ENCODE data around the gene ASCL4. TPM values are rescaled to one million over a fixed set of nuclear protein-coding genes. Genes with fewer than 3 reads are reported as not detected.
A peak's percentile ranks its signal among the peaks of the same experiment; 100 is the strongest.
"Not testable (repeated sequence)": the region's sequence is repeated elsewhere in the genome, so short reads cannot be mapped to it uniquely, and the experiment has no call there.

The ASCL4 gene
- total RNA-seq: not detected

- Mint-ChIP-seq H3K27ac (no peak within 1 kb of the TSS), H3K27me3 (peaks cover 70% of the 10 kb centered on the region), H3K4me1 (peaks cover 22% of the 10 kb centered on the region), H3K36me3 (ENCODE audit: low read depth) (no peaks in the 10 kb centered on the region), H3K9me3 (no peaks in the 10 kb centered on the region), H3K4me3 (no peak within 1 kb of the TSS)
- ChIA-PET POLR2A (no interaction called here), CTCF (no interaction called here)
- no peak for DNase-seq
These were observed at the start of gene ASCL4 for GRCh38 chr12:107774349-107775029. ASCL4 (plus strand) TSS chr12:107774704; CDS start chr12:107775219, 515 bp downstream.

GRCh38 chr12:107727327-107727726, 47.2 kb upstream of the ASCL4 start:
- H3K9me3 Mint-ChIP-seq; H3K4me1 Mint-ChIP-seq; H3K27me3 Mint-ChIP-seq; H3K4me3 Mint-ChIP-seq; POLR2A ChIA-PET; H3K36me3 Mint-ChIP-seq (ENCODE audit: low read depth); CTCF ChIA-PET; DNase-seq; H3K27ac Mint-ChIP-seq: not testable (repeated sequence)

GRCh38 chr12:107727742-107728141, 46.8 kb upstream of the ASCL4 start:
- POLR2A ChIA-PET; H3K4me3 Mint-ChIP-seq; H3K9me3 Mint-ChIP-seq; H3K27ac Mint-ChIP-seq; DNase-seq; H3K27me3 Mint-ChIP-seq; H3K4me1 Mint-ChIP-seq; CTCF ChIA-PET; H3K36me3 Mint-ChIP-seq (ENCODE audit: low read depth): not testable (repeated sequence)

- CTCF ChIA-PET: no interaction called here
These were observed 43.7 kb upstream of the ASCL4 start for GRCh38 chr12:107730618-107731341.

GRCh38 chr12:107731366-107731765, 43.1 kb upstream of the ASCL4 start:
- no peak overlapping the region for H3K27ac Mint-ChIP-seq
- POLR2A ChIA-PET: no interaction called here
- H3K36me3 Mint-ChIP-seq (ENCODE audit: low read depth): peaks cover 24% of the 10 kb centered on the region
- peaks cover 3% of the 10 kb centered on the region for H3K4me1 Mint-ChIP-seq
- H3K4me3 Mint-ChIP-seq: no peak overlapping the region
- no peak for DNase-seq
- CTCF ChIA-PET: no interaction called here
- no peaks in the 10 kb centered on the region for H3K9me3 Mint-ChIP-seq
- no peaks in the 10 kb centered on the region for H3K27me3 Mint-ChIP-seq

More at GRCh38 chr12:107730618-107731341, 43.7 kb upstream of the ASCL4 start:
- H3K36me3 Mint-ChIP-seq (ENCODE audit: low read depth): peaks cover 19% of the 10 kb centered on the region
- no peaks in the 10 kb centered on the region for H3K27me3 Mint-ChIP-seq
- H3K9me3 Mint-ChIP-seq: no peaks in the 10 kb centered on the region
- no peak overlapping the region for H3K27ac Mint-ChIP-seq
- DNase-seq: no peak
- no peaks in the 10 kb centered on the region for H3K4me1 Mint-ChIP-seq
- POLR2A ChIA-PET: no interaction called here
- H3K4me3 Mint-ChIP-seq: no peak overlapping the region

GRCh38 chr12:107732365-107732764, 42.1 kb upstream of the ASCL4 start:
- Mint-ChIP-seq H3K4me1 (peaks cover 12% of the 10 kb centered on the region), H3K36me3 (ENCODE audit: low read depth) (peaks cover 34% of the 10 kb centered on the region), H3K27ac (no peak overlapping the region), H3K9me3 (no peaks in the 10 kb centered on the region), H3K27me3 (no peaks in the 10 kb centered on the region), H3K4me3 (no peak overlapping the region)
- ChIA-PET CTCF (interaction anchor here (1.0 to 1.1 kb wide), 2 partner anchors 13 to 868 kb away, joined by 3 to 4 read pairs; no protein-coding TSS in a partner anchor), POLR2A (no interaction called here)
- no peak for DNase-seq

GRCh38 chr12:107734139-107734538, 40.4 kb upstream of the ASCL4 start:
- H3K27ac Mint-ChIP-seq: no peak overlapping the region
- peaks cover 52% of the 10 kb centered on the region for H3K36me3 Mint-ChIP-seq (ENCODE audit: low read depth)

GRCh38 chr12:107735763-107736162, 38.7 kb upstream of the ASCL4 start:
- Mint-ChIP-seq H3K36me3 (ENCODE audit: low read depth) (peaks cover 60% of the 10 kb centered on the region), H3K4me1 (peaks cover 12% of the 10 kb centered on the region), H3K9me3 (no peaks in the 10 kb centered on the region), H3K4me3 (no peak overlapping the region), H3K27ac (no peak overlapping the region), H3K27me3 (no peaks in the 10 kb centered on the region)
- ChIA-PET POLR2A (no interaction called here), CTCF (no interaction called here)
- DNase-seq: no peak

More at GRCh38 chr12:107734139-107734538, 40.4 kb upstream of the ASCL4 start:
- ChIA-PET CTCF (interaction anchor here (0.6 kb wide), 1 partner anchor 699 kb away, joined by 3 read pairs; no protein-coding TSS in a partner anchor), POLR2A (interaction anchor here (0.6 kb wide), 1 partner anchor 117 kb away, joined by 3 read pairs; no protein-coding TSS in a partner anchor)
- Mint-ChIP-seq H3K4me3 (no peak overlapping the region), H3K4me1 (peaks cover 12% of the 10 kb centered on the region), H3K27me3 (no peaks in the 10 kb centered on the region), H3K9me3 (no peaks in the 10 kb centered on the region)
- no peak for DNase-seq

GRCh38 chr12:107736914-107737313, 37.6 kb upstream of the ASCL4 start:
- Mint-ChIP-seq H3K9me3 (no peaks in the 10 kb centered on the region), H3K4me3 (no peak overlapping the region), H3K27ac (peak overlapping the region; percentile 15), H3K36me3 (ENCODE audit: low read depth) (peaks cover 72% of the 10 kb centered on the region), H3K4me1 (peaks cover 12% of the 10 kb centered on the region), H3K27me3 (no peaks in the 10 kb centered on the region)
- DNase-seq: no peak
- POLR2A ChIA-PET: no interaction called here
- CTCF ChIA-PET: interaction anchor here (0.7 kb wide), 1 partner anchor 33 kb away, joined by 3 read pairs; no protein-coding TSS in a partner anchor

- Mint-ChIP-seq H3K36me3 (ENCODE audit: low read depth) (peaks cover 34% of the 10 kb centered on the region), H3K27ac (no peak overlapping the region), H3K4me3 (no peak overlapping the region), H3K9me3 (no peaks in the 10 kb centered on the region), H3K4me1 (peaks cover 1% of the 10 kb centered on the region), H3K27me3 (no peaks in the 10 kb centered on the region)
- no peak for DNase-seq
- ChIA-PET CTCF (no interaction called here), POLR2A (no interaction called here)
These were observed 26.0 kb upstream of the ASCL4 start for GRCh38 chr12:107748472-107748871.

- ChIA-PET POLR2A (interaction anchor here (0.7 kb wide), 1 partner anchor 9 kb away, joined by 3 read pairs; no protein-coding TSS in a partner anchor), CTCF (no interaction called here)
- H3K27me3 Mint-ChIP-seq: no peaks in the 10 kb centered on the region
- no peaks in the 10 kb centered on the region for H3K9me3 Mint-ChIP-seq
- H3K27ac Mint-ChIP-seq: no peak overlapping the region
- peaks cover 34% of the 10 kb centered on the region for H3K36me3 Mint-ChIP-seq (ENCODE audit: low read depth)
- DNase-seq: no peak
- H3K4me1 Mint-ChIP-seq: peaks cover 1% of the 10 kb centered on the region
- H3K4me3 Mint-ChIP-seq: no peak overlapping the region
These were observed 25.4 kb upstream of the ASCL4 start for GRCh38 chr12:107749083-107749482.

GRCh38 chr12:107759410-107759809, 15.1 kb upstream of the ASCL4 start:
- peak overlapping the region; percentile 88 for H3K4me3 Mint-ChIP-seq
- H3K4me1 Mint-ChIP-seq: peaks cover 33% of the 10 kb centered on the region
- H3K27me3 Mint-ChIP-seq: no peaks in the 10 kb centered on the region
- ChIA-PET CTCF (interaction anchor here (1.0 kb wide), 1 partner anchor 1635 kb away, joined by 3 read pairs; no protein-coding TSS in a partner anchor), POLR2A (no interaction called here)
- peaks cover 22% of the 10 kb centered on the region for H3K36me3 Mint-ChIP-seq (ENCODE audit: low read depth)
- peak overlapping the region; percentile 93 for H3K27ac Mint-ChIP-seq
- peak; percentile 37 for DNase-seq
- peaks cover 2% of the 10 kb centered on the region for H3K9me3 Mint-ChIP-seq

GRCh38 chr12:107760207-107760808, 14.2 kb upstream of the ASCL4 start:
- ChIA-PET CTCF (no interaction called here), POLR2A (no interaction called here)
- DNase-seq: peak; percentile 42
- peaks cover 2% of the 10 kb centered on the region for H3K9me3 Mint-ChIP-seq
- H3K27me3 Mint-ChIP-seq: no peaks in the 10 kb centered on the region
- peak overlapping the region; percentile 88 for H3K4me3 Mint-ChIP-seq
- H3K4me1 Mint-ChIP-seq: peaks cover 33% of the 10 kb centered on the region
- H3K36me3 Mint-ChIP-seq (ENCODE audit: low read depth): peaks cover 16% of the 10 kb centered on the region
- peak overlapping the region; percentile 93 for H3K27ac Mint-ChIP-seq

All from activated CD4-positive, alpha-beta T cell treated with anti-CD3 and anti-CD28 coated beads, Interleukin-2, amount 10 ng/mL, durations not matched to agents 7 days and 5 days (primary cell).